Omental fat pad (tissue), 4 donors: ENCODE data around the gene KIF19. TPM values are rescaled to one million over a fixed set of nuclear protein-coding genes. Genes with fewer than 3 reads are reported as not detected.
"Not testable (repeated sequence)": the region's sequence is repeated elsewhere in the genome, so short reads cannot be mapped to it uniquely, and the experiment has no call there.

Source experiments
- ATAC-seq: fragments of 150-250 bp; one replicate; pipeline ENCODE4 v1.9.1; 2016; ENCODE audit warnings: mild to moderate bottlenecking, moderate library complexity; ENCODE audit not compliant: low FRiP score
- DNase-seq: peaks from one replicate; pipeline ENCODE4 v3.0.0-alpha.2; 2019; ENCODE audit warnings: low spot score
- CTCF ChIP-seq, 3 donors: fragments of 450-650 bp; IDR thresholded peaks; one replicate each; pipeline ENCODE4 v1.5.1; 2016 to 2017; ENCODE audit warnings: antibody characterized with exemption in 3 of 3, mild to moderate bottlenecking in 3 of 3, moderate library complexity in 2 of 3
- total RNA-seq, 4 donors: library from RNA; depleted of rRNA; stranded (reverse); fragments of >200 nt; gene quantifications; one replicate each; pipeline ENCODE4 v1.1.0, GENCODE V29; 2016

Gene KIF19
- 1 to 10 TPM in 2 of 4 donors, under 1 TPM in 2; 0.72 to 2.4 (median 1.4) TPM for total RNA-seq

- ATAC-seq (peak; percentile 30), DNase-seq (no peak)
- TF ChIP-seq CTCF (IDR thresholded peaks at IDR 0.05), result no peak
Measured at GRCh38 chr17:74325743-74326379, at the start of gene KIF19. Gene KIF19, plus strand, starts transcription at chr17:74326226. Its CDS starts 124 bp downstream, at chr17:74326350.

- ATAC-seq, result peak; percentile 19
- DNase-seq, result no peak
- no peak for TF ChIP-seq CTCF (IDR thresholded peaks at IDR 0.05)
Measured at GRCh38 chr17:74276541-74277009, 49.5 kb upstream of the KIF19 start.

- no peak for TF ChIP-seq CTCF (IDR thresholded peaks at IDR 0.05)
- no peak for ATAC-seq
Measured at GRCh38 chr17:74277935-74278334, 48.1 kb upstream of the KIF19 start.

GRCh38 chr17:74279617-74280016 lies 46.4 kb upstream of the KIF19 start:
- not testable (repeated sequence) for ATAC-seq, DNase-seq

More at GRCh38 chr17:74277935-74278334, 48.1 kb upstream of the KIF19 start:
- DNase-seq, result no peak

GRCh38 chr17:74280093-74280513 lies 45.9 kb upstream of the KIF19 start:
- DNase-seq (no peak), ATAC-seq (no peak)
- no peak for TF ChIP-seq CTCF (IDR thresholded peaks at IDR 0.05)

- no peak for DNase-seq
- ATAC-seq, result no peak
- TF ChIP-seq CTCF (IDR thresholded peaks at IDR 0.05), result no peak
Measured at GRCh38 chr17:74281799-74282198, 44.2 kb upstream of the KIF19 start.

GRCh38 chr17:74282274-74282586 lies 43.8 kb upstream of the KIF19 start:
- not testable (repeated sequence) for DNase-seq, ATAC-seq

- no peak for DNase-seq
- ATAC-seq, result peak; percentile 85
- TF ChIP-seq CTCF (IDR thresholded peaks at IDR 0.05), result no peak
Measured at GRCh38 chr17:74282587-74283370, 43.2 kb upstream of the KIF19 start.
